SK-N-SH (cell line): ENCODE measurements around the gene MRTFB. TPM values are rescaled to one million over a fixed set of nuclear protein-coding genes. Genes with fewer than 3 reads are reported as not detected.

Experiments
- CTCF ChIA-PET: fragments of 300-600, 350-600 bp; formaldehyde crosslinking; extraction: SDS; loops from one replicate; lab custom pipeline; 2021; lab: Yijun Ruan, JAX
- POLR2A ChIA-PET: fragments of 350-600 bp; sonication (Branson Sonifier 250); formaldehyde crosslinking; extraction: SDS; loops from one replicate; lab custom pipeline; 2020; ENCODE audit warnings: antibody characterized with exemption, inconsistent platforms; lab: Yijun Ruan, JAX
- DNase-seq: peaks from one replicate; pipeline ENCODE4 v3.0.0; 2012
- H2AFZ ChIP-seq: fragments of 200-600 bp; sonication (generic); 2 replicates; pipeline ENCODE4 v1.8.1; 2016; ENCODE audit warnings: antibody characterized with exemption, mild to moderate bottlenecking, low read depth
- H3F3A ChIP-seq: fragments of 200-600 bp; sonication (generic); replicated peaks from 2 replicates; pipeline ENCODE3; 2016; ENCODE audit warnings: antibody characterized with exemption, mild to moderate bottlenecking; ENCODE audit not compliant: insufficient read depth
- H3K27ac ChIP-seq, 2 experiments: fragments of 200-500 bp in 1 of 2; fragments of 200-600 bp in 1 of 2; sonication (Bioruptor generic) in 1 of 2; sonication (generic), shearing (Covaris generic) in 1 of 2; 2 replicates each; pipeline versions ENCODE4 v1.5.1 to v1.6.1; 2014 to 2016; ENCODE audit warnings: low read depth in 2 of 2, inconsistent platforms in 1 of 2, low read length in 1 of 2, mild to moderate bottlenecking in 1 of 2, mixed read lengths in 1 of 2
- H3K27me3 ChIP-seq: fragments of 200-600 bp; sonication (generic), shearing (Covaris generic); 2 replicates; pipeline ENCODE4 v1.6.1; 2016; ENCODE audit warnings: mixed run types; ENCODE audit not compliant: insufficient read depth
- H3K36me3 ChIP-seq, 2 experiments: fragments of 200-500 bp in 1 of 2; fragments of 200-600 bp in 1 of 2; sonication (Bioruptor generic) in 1 of 2; sonication (generic) in 1 of 2; replicated peaks in 1 of 2; 2 replicates each; pipeline versions ENCODE3 to v1.5.1; 2014 to 2016; ENCODE audit warnings: low read length in 1 of 2, mild to moderate bottlenecking in 1 of 2; ENCODE audit not compliant: insufficient read depth in 2 of 2, control insufficient read depth in 1 of 2
- H3K4me1 ChIP-seq, 2 experiments: fragments of 200-500 bp in 1 of 2; fragments of 200-600 bp in 1 of 2; sonication (Bioruptor generic) in 1 of 2; sonication (generic), shearing (Covaris generic) in 1 of 2; 2 replicates each; pipeline versions ENCODE4 v1.5.1 to v1.6.1; 2014 to 2016; ENCODE audit warnings: low read depth in 1 of 2, low read length in 1 of 2, mixed run types in 1 of 2; ENCODE audit not compliant: insufficient read depth in 2 of 2, control insufficient read depth in 1 of 2
- H3K4me2 ChIP-seq: fragments of 200-600 bp; sonication (generic), shearing (Covaris generic); 2 replicates; pipeline ENCODE4 v1.6.1; 2017; ENCODE audit warnings: mixed run types
- H3K4me3 ChIP-seq, 2 experiments: fragments of 200-500 bp in 1 of 2; fragments of 200-600 bp in 1 of 2; sonication (Bioruptor generic) in 1 of 2; sonication (generic), shearing (Covaris generic) in 1 of 2; 2 replicates each; pipeline versions ENCODE4 v1.5.1 to v1.8.1; 2014 to 2016; ENCODE audit warnings: low read depth in 2 of 2, inconsistent platforms in 1 of 2, low read length in 1 of 2, mild to moderate bottlenecking in 1 of 2, mixed read lengths in 1 of 2, moderate library complexity in 1 of 2
- H3K79me2 ChIP-seq: fragments of 200-600 bp; sonication (generic); 2 replicates; pipeline ENCODE4 v1.8.1; 2017; ENCODE audit warnings: mild to moderate bottlenecking; ENCODE audit not compliant: insufficient read depth
- H3K9ac ChIP-seq: fragments of 200-600 bp; sonication (generic); 2 replicates; pipeline ENCODE4 v1.6.1; 2017; ENCODE audit warnings: mixed run types
- H3K9me2 ChIP-seq: fragments of 200-600 bp; sonication (generic); 2 replicates; pipeline ENCODE4 v1.6.1; 2017; ENCODE audit warnings: mixed run types
- H3K9me3 ChIP-seq: fragments of 200-600 bp; sonication (generic); 2 replicates; pipeline ENCODE4 v1.6.1; 2017; ENCODE audit warnings: mixed run types, mild to moderate bottlenecking, moderate library complexity
- H4K20me1 ChIP-seq: fragments of 200-600 bp; sonication (generic); 2 replicates; pipeline ENCODE4 v1.6.1; 2017; ENCODE audit warnings: mild to moderate bottlenecking, mixed run types; ENCODE audit not compliant: insufficient read depth
- EZH2phosphoT487 ChIP-seq: fragments of 200-600 bp; sonication (generic); IDR thresholded peaks from 2 replicates; pipeline ENCODE4 v1.6.1; 2017; ENCODE audit warnings: low read depth, mixed run types, mild to moderate bottlenecking, antibody characterized with exemption, moderate library complexity, borderline replicate concordance
- FOSL2 ChIP-seq: IDR thresholded peaks from 2 replicates; pipeline ENCODE4 v1.4.0; 2012; ENCODE audit warnings: low read depth, mild to moderate bottlenecking, moderate library complexity, borderline replicate concordance
- GABPA ChIP-seq: IDR thresholded peaks from 2 replicates; pipeline ENCODE4 v1.4.0; 2012; ENCODE audit warnings: low read depth, mild to moderate bottlenecking
- GATA2 ChIP-seq: sonication (generic); formaldehyde crosslinking; IDR thresholded peaks from 2 replicates; pipeline ENCODE4 v1.5.0; 2020; ENCODE audit warnings: mild to moderate bottlenecking, missing genetic modification reagents
- JUND ChIP-seq: IDR thresholded peaks from 2 replicates; pipeline ENCODE4 v1.4.0; 2012
- MEF2A ChIP-seq: IDR thresholded peaks from 2 replicates; pipeline ENCODE4 v1.4.0; 2012; ENCODE audit warnings: low read depth, borderline replicate concordance
- MXI1 ChIP-seq: IDR thresholded peaks from 2 replicates; pipeline ENCODE4 v1.6.1; 2012; ENCODE audit warnings: mild to moderate bottlenecking, low read depth, low read length, improper control_type of control experiment
- PBX3 ChIP-seq: IDR thresholded peaks from 2 replicates; pipeline ENCODE4; 2012
- POLR2AphosphoS5 ChIP-seq: IDR thresholded peaks from 2 replicates; pipeline ENCODE4 v1.6.1; 2012; ENCODE audit warnings: low read depth, low read length
- RAD21 ChIP-seq: IDR thresholded peaks from 2 replicates; pipeline ENCODE4 v1.6.1; 2012; ENCODE audit warnings: mild to moderate bottlenecking, low read length
- RFX5 ChIP-seq: IDR thresholded peaks from 2 replicates; pipeline ENCODE4 v1.6.1; 2012; ENCODE audit warnings: mild to moderate bottlenecking, improper control_type of control experiment, low read length
- SIN3A ChIP-seq: IDR thresholded peaks from 2 replicates; pipeline ENCODE4 v1.6.1; 2012; ENCODE audit warnings: low read depth, mild to moderate bottlenecking, low read length, moderate library complexity, borderline replicate concordance
- TEAD4 ChIP-seq: IDR thresholded peaks from 2 replicates; pipeline ENCODE4 v1.4.0; 2012; ENCODE audit warnings: mild to moderate bottlenecking, borderline replicate concordance; ENCODE audit not compliant: insufficient read depth
- USF2 ChIP-seq: fragments of 150-350 bp; IDR thresholded peaks from 2 replicates; pipeline ENCODE4 v1.6.1; 2017; ENCODE audit warnings: antibody characterized with exemption, low read length, low read depth, borderline replicate concordance
- YY1 ChIP-seq: IDR thresholded peaks from 2 replicates; pipeline ENCODE4 v1.4.0; 2012; ENCODE audit warnings: low read depth, mild to moderate bottlenecking
- WGBS: methylation state at CpG from one replicate; pipeline ENCODE4 v1.1.6; 2017; ENCODE audit warnings: low lambda C conversion rate; 5-methylcytosine and 5-hydroxymethylcytosine counted together
- polyA plus RNA-seq, 3 experiments: library from polyadenylated mRNA; depleted of rRNA; stranded (reverse); fragments of >200 nt; gene quantifications; 2 replicates each; pipeline ENCODE4 v1.2.3, GENCODE V29; 2012
- TF ChIP-seq, protein P1 (sequence below): fragments of 200-600 bp; sonication (generic); IDR thresholded peaks from 2 replicates; pipeline ENCODE4 v1.6.1; 2017; ENCODE audit warnings: antibody characterized with exemption, mild to moderate bottlenecking, moderate library complexity
- TF ChIP-seq, protein P2 (sequence below): fragments of 150-350 bp; IDR thresholded peaks from 2 replicates; pipeline ENCODE4 v1.6.1; 2016; ENCODE audit warnings: mild to moderate bottlenecking, low read depth, low read length

Gene MRTFB
- polyA plus RNA-seq, 1 of the 3 experiments (the other 2 are of a cell fraction), result 3.3 TPM

DNA sequence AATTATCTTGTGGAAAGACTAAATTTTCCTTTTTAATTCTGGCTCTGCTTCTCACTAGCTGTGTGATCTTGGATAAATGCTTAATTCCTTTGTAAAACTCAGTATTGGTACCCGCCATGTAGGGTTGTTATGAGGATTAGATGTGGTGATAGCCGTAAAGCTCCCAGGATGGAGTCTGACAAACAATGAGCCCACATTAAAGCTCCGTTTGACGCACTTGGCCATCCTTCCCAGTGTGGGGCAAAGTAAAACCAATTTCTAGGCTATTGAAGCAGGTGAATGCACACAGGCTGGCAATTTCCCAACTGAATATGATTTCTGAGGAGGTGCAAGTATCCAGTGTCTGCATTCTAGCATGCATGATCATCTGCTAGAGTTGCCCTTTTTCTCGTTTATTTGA is 123.6 kb downstream of the MRTFB start:
- Histone ChIP-seq H3K79me2 (no peaks in the 10 kb centered on the region), H3F3A (peaks cover 2% of the 10 kb centered on the region), H3K9me3 (no peaks in the 10 kb centered on the region), H3K9me2 (no peaks in the 10 kb centered on the region), H3K27ac (no peak overlapping the region), H3K36me3 (no peaks in the 10 kb centered on the region), H4K20me1 (no peaks in the 10 kb centered on the region), H3K4me1 (peaks cover 0 to 13% of the 10 kb centered on the region in 2 experiments; a peak in 3 of 4 replicates), H3K4me2 (no peak overlapping the region), H3K4me3 (no peak overlapping the region), H3K9ac (no peak overlapping the region), H2AFZ (no peak overlapping the region), H3K27me3 (no peaks in the 10 kb centered on the region)
- DNase-seq, result no peak
- 92% methylated on average over 5 of the region's 5 CpGs for WGBS
- TF ChIP-seq, protein P1, sequence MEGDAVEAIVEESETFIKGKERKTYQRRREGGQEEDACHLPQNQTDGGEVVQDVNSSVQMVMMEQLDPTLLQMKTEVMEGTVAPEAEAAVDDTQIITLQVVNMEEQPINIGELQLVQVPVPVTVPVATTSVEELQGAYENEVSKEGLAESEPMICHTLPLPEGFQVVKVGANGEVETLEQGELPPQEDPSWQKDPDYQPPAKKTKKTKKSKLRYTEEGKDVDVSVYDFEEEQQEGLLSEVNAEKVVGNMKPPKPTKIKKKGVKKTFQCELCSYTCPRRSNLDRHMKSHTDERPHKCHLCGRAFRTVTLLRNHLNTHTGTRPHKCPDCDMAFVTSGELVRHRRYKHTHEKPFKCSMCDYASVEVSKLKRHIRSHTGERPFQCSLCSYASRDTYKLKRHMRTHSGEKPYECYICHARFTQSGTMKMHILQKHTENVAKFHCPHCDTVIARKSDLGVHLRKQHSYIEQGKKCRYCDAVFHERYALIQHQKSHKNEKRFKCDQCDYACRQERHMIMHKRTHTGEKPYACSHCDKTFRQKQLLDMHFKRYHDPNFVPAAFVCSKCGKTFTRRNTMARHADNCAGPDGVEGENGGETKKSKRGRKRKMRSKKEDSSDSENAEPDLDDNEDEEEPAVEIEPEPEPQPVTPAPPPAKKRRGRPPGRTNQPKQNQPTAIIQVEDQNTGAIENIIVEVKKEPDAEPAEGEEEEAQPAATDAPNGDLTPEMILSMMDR, result no peak
- TF ChIP-seq, protein P2, sequence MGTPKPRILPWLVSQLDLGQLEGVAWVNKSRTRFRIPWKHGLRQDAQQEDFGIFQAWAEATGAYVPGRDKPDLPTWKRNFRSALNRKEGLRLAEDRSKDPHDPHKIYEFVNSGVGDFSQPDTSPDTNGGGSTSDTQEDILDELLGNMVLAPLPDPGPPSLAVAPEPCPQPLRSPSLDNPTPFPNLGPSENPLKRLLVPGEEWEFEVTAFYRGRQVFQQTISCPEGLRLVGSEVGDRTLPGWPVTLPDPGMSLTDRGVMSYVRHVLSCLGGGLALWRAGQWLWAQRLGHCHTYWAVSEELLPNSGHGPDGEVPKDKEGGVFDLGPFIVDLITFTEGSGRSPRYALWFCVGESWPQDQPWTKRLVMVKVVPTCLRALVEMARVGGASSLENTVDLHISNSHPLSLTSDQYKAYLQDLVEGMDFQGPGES, result no peak
- TF ChIP-seq MXI1 (no peak), YY1 (no peak), TEAD4 (no peak), SIN3A (no peak), PBX3 (no peak), POLR2AphosphoS5 (no peak), RFX5 (no peak), USF2 (no peak), MEF2A (no peak), GABPA (no peak), EZH2phosphoT487 (no peak), GATA2 (CRISPR knock-in tag) (no peak), FOSL2 (no peak), JUND (no peak), RAD21 (no peak)
- CTCF ChIA-PET, result interaction anchor here (1.1 to 2.9 kb wide), 2 partner anchors 9 to 271 kb away, joined by 3 to 13 read pairs; no protein-coding TSS in a partner anchor
- POLR2A ChIA-PET, result no interaction called here
